Measurements from ENCODE around the gene MTMR1.

The MTMR1 gene

GRCh38 chrX:150777328-150777992 is 84.3 kb downstream of the MTMR1 start:
- H3K4me1 ChIP-seq (ENCODE audit: insufficient read depth, poor library complexity, severe bottlenecking) = no peaks in the 10 kb centered on the region
- H3K4me3 ChIP-seq (ENCODE audit: severe bottlenecking) = no peak overlapping the region
- TF ChIP-seq, protein P1, sequence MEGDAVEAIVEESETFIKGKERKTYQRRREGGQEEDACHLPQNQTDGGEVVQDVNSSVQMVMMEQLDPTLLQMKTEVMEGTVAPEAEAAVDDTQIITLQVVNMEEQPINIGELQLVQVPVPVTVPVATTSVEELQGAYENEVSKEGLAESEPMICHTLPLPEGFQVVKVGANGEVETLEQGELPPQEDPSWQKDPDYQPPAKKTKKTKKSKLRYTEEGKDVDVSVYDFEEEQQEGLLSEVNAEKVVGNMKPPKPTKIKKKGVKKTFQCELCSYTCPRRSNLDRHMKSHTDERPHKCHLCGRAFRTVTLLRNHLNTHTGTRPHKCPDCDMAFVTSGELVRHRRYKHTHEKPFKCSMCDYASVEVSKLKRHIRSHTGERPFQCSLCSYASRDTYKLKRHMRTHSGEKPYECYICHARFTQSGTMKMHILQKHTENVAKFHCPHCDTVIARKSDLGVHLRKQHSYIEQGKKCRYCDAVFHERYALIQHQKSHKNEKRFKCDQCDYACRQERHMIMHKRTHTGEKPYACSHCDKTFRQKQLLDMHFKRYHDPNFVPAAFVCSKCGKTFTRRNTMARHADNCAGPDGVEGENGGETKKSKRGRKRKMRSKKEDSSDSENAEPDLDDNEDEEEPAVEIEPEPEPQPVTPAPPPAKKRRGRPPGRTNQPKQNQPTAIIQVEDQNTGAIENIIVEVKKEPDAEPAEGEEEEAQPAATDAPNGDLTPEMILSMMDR (IDR thresholded peaks at IDR 0.05; ENCODE audit: poor library complexity, severe bottlenecking) = no peak
- no peak overlapping the region for H3K27ac ChIP-seq (ENCODE audit: poor library complexity, severe bottlenecking)
- no peak for ATAC-seq (ENCODE audit: low read depth)
- DNase-seq (ENCODE audit: low spot score) = no peak
- H3K36me3 ChIP-seq (ENCODE audit: low read depth) = no peaks in the 10 kb centered on the region
- no peaks in the 10 kb centered on the region for H3K9me3 ChIP-seq (ENCODE audit: severe bottlenecking)
- no peaks in the 10 kb centered on the region for H3K27me3 ChIP-seq (ENCODE audit: insufficient read depth, poor library complexity, severe bottlenecking)

DNA sequence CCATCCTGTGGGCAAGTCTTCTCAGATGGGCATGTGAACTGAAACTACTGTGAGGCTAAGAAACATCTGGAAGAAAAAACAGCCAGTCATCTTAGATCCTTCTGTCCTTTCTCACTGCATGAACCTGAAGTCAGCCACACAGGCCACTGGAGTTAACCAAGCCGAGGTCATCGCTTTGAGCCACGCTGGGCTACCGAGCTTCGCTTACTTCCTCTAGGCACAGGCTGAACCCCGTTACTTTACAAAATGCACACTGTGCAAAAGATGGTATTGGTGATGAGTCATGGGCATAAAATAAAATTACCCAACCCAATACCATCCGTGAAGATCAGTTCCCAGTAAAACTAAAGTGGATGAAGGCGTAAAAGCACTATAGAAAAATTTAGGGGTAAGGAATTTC is 86.2 kb downstream of the MTMR1 start:
- TF ChIP-seq, protein P1 (IDR thresholded peaks at IDR 0.05; ENCODE audit: poor library complexity, severe bottlenecking) = no peak
- H3K4me1 ChIP-seq (ENCODE audit: insufficient read depth, poor library complexity, severe bottlenecking) = no peaks in the 10 kb centered on the region
- no peak overlapping the region for H3K27ac ChIP-seq (ENCODE audit: poor library complexity, severe bottlenecking)
- H3K9me3 ChIP-seq (ENCODE audit: severe bottlenecking) = no peaks in the 10 kb centered on the region
- H3K27me3 ChIP-seq (ENCODE audit: insufficient read depth, poor library complexity, severe bottlenecking) = no peaks in the 10 kb centered on the region
- DNase-seq (ENCODE audit: low spot score) (no peak), ATAC-seq (ENCODE audit: low read depth) (no peak)
- H3K36me3 ChIP-seq (ENCODE audit: low read depth) = no peaks in the 10 kb centered on the region
- H3K4me3 ChIP-seq (ENCODE audit: severe bottlenecking) = no peak overlapping the region

DNA sequence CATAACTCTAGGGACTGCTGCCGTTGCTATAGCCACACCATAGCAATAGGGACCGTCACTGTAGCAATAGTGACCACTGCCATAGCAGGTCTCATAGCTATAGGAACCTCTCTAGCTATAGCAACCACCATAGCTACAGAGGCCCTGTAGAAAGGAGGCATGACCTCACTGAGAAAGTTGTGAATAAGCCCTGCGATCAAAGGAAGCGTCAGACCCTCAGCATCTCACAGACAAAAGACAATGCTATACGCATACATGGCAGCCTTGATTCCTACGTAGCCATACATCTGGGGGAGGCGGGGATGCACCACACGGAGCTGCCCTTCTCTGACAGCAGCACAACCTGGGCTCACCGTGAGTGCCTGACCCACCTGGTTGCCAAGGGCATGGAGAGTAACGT is 88.5 kb downstream of the MTMR1 start:
- ATAC-seq (ENCODE audit: low read depth) (no peak), DNase-seq (ENCODE audit: low spot score) (no peak)
- TF ChIP-seq, protein P1 (IDR thresholded peaks at IDR 0.05; ENCODE audit: poor library complexity, severe bottlenecking) = no peak
- no peaks in the 10 kb centered on the region for H3K36me3 ChIP-seq (ENCODE audit: low read depth)
- H3K4me1 ChIP-seq (ENCODE audit: insufficient read depth, poor library complexity, severe bottlenecking) = no peaks in the 10 kb centered on the region
- H3K27me3 ChIP-seq (ENCODE audit: insufficient read depth, poor library complexity, severe bottlenecking) = no peaks in the 10 kb centered on the region
- no peak overlapping the region for H3K27ac ChIP-seq (ENCODE audit: poor library complexity, severe bottlenecking)
- H3K4me3 ChIP-seq (ENCODE audit: severe bottlenecking) = no peak overlapping the region
- no peaks in the 10 kb centered on the region for H3K9me3 ChIP-seq (ENCODE audit: severe bottlenecking)

GRCh38 chrX:150790021-150790420 is 96.8 kb downstream of the MTMR1 start:
- Histone ChIP-seq H3K4me1 (ENCODE audit: insufficient read depth, poor library complexity, severe bottlenecking) (no peaks in the 10 kb centered on the region), H3K27ac (ENCODE audit: poor library complexity, severe bottlenecking) (no peak overlapping the region), H3K27me3 (ENCODE audit: insufficient read depth, poor library complexity, severe bottlenecking) (no peaks in the 10 kb centered on the region), H3K9me3 (ENCODE audit: severe bottlenecking) (no peaks in the 10 kb centered on the region), H3K4me3 (ENCODE audit: severe bottlenecking) (no peak overlapping the region), H3K36me3 (ENCODE audit: low read depth) (no peaks in the 10 kb centered on the region)
- DNase-seq (ENCODE audit: low spot score) (no peak), ATAC-seq (ENCODE audit: low read depth) (no peak)
- TF ChIP-seq, protein P1 (IDR thresholded peaks at IDR 0.05; ENCODE audit: poor library complexity, severe bottlenecking) = no peak

- H3K36me3 ChIP-seq (ENCODE audit: low read depth) = no peaks in the 10 kb centered on the region
- H3K4me3 ChIP-seq (ENCODE audit: severe bottlenecking) = no peak overlapping the region
- no peaks in the 10 kb centered on the region for H3K9me3 ChIP-seq (ENCODE audit: severe bottlenecking)
- H3K27ac ChIP-seq (ENCODE audit: poor library complexity, severe bottlenecking) = no peak overlapping the region
- DNase-seq (ENCODE audit: low spot score) (no peak), ATAC-seq (ENCODE audit: low read depth) (no peak)
- TF ChIP-seq, protein P1 (IDR thresholded peaks at IDR 0.05; ENCODE audit: poor library complexity, severe bottlenecking) = no peak
- H3K27me3 ChIP-seq (ENCODE audit: insufficient read depth, poor library complexity, severe bottlenecking) = no peaks in the 10 kb centered on the region
- H3K4me1 ChIP-seq (ENCODE audit: insufficient read depth, poor library complexity, severe bottlenecking) = no peaks in the 10 kb centered on the region
Measured at GRCh38 chrX:150792949-150793527, 99.8 kb downstream of the MTMR1 start.

All from RWPE2 (cell line).